IMR-90 (cell line): ENCODE measurements around the gene HINT2. TPM values are rescaled to one million over a fixed set of nuclear protein-coding genes. Genes with fewer than 3 reads are reported as not detected.

Experiments
- ATAC-seq: fragments of 200-7000 bp; cut with Tn5 transposase; 2 replicates; pipeline ENCODE4 v1.9.1; 2020; ENCODE audit warnings: low read depth, mild to moderate bottlenecking, moderate library complexity
- BruUV-seq: library from RNA; stranded (reverse); fragments of 400-500 nt; replicated peaks from 2 replicates; lab custom pipeline; 2021; lab: Mats Ljungman, UMichigan
- CTCF ChIA-PET: fragments of 300-600 bp; formaldehyde crosslinking; extraction: SDS; loops from one replicate; lab custom pipeline; 2021; ENCODE audit warnings: antibody characterized with exemption; lab: Yijun Ruan, JAX
- POLR2A ChIA-PET: fragments of 300-600 bp; sonication (Branson Sonifier 250); formaldehyde crosslinking; loops from one replicate; lab custom pipeline; 2022; ENCODE audit warnings: antibody characterized with exemption; ENCODE audit not compliant: unreplicated experiment; lab: Charles Lee
- DNase-seq: peaks from one replicate; pipeline ENCODE4 v3.0.0; 2013
- H2AFZ ChIP-seq: replicated peaks from 2 replicates; pipeline ENCODE3; 2013; ENCODE audit warnings: low read length, mild to moderate bottlenecking; ENCODE audit not compliant: poor library complexity
- H2AK5ac ChIP-seq: 2 replicates; pipeline ENCODE4 v1.6.1; 2013; ENCODE audit warnings: low read depth, low read length, inconsistent platforms
- H2AK9ac ChIP-seq: replicated peaks from 2 replicates; pipeline ENCODE3; 2013; ENCODE audit warnings: mild to moderate bottlenecking, low read depth, low read length, moderate library complexity; ENCODE audit not compliant: poor library complexity
- H2BK120ac ChIP-seq: 2 replicates; pipeline ENCODE4 v1.6.1; 2013; ENCODE audit warnings: low read depth, low read length, inconsistent platforms
- H2BK15ac ChIP-seq: 3 replicates; pipeline ENCODE4 v1.6.1; 2013; ENCODE audit warnings: low read depth, low read length, inconsistent platforms
- H2BK20ac ChIP-seq: 2 replicates; pipeline ENCODE4 v1.6.1; 2013; ENCODE audit warnings: low read depth, mild to moderate bottlenecking, inconsistent platforms, low read length, moderate library complexity
- H2BK5ac ChIP-seq: 2 replicates; pipeline ENCODE4 v1.6.1; 2013; ENCODE audit warnings: mild to moderate bottlenecking, low read depth, low read length, inconsistent platforms; ENCODE audit not compliant: poor library complexity, severe bottlenecking
- H3K14ac ChIP-seq: replicated peaks from 2 replicates; pipeline ENCODE4 v1.6.1; 2013; ENCODE audit warnings: low read depth, low read length, inconsistent platforms
- H3K18ac ChIP-seq: 2 replicates; pipeline ENCODE4 v1.6.1; 2013; ENCODE audit warnings: low read depth, low read length, control low read depth
- H3K23ac ChIP-seq: 2 replicates; pipeline ENCODE4 v1.6.1; 2013; ENCODE audit warnings: low read depth, low read length, inconsistent platforms
- H3K27ac ChIP-seq: 2 replicates; pipeline ENCODE4 v1.5.1; 2013; ENCODE audit warnings: mild to moderate bottlenecking, control low read depth, low read length; ENCODE audit not compliant: insufficient read depth
- H3K27me3 ChIP-seq: 2 replicates; pipeline ENCODE4 v1.6.1; 2013; ENCODE audit warnings: low read length; ENCODE audit not compliant: control insufficient read depth, insufficient read depth
- H3K36me3 ChIP-seq: 2 replicates; pipeline ENCODE4 v1.6.1; 2013; ENCODE audit warnings: low read length, mixed read lengths; ENCODE audit not compliant: control insufficient read depth, insufficient read depth
- H3K4ac ChIP-seq: 2 replicates; pipeline ENCODE4 v1.6.1; 2013; ENCODE audit warnings: low read depth, low read length, inconsistent platforms
- H3K4me1 ChIP-seq: 2 replicates; pipeline ENCODE4 v1.6.1; 2013; ENCODE audit warnings: low read length, mixed read lengths; ENCODE audit not compliant: control insufficient read depth, insufficient read depth
- H3K4me2 ChIP-seq: 2 replicates; pipeline ENCODE4 v1.6.1; 2013; ENCODE audit warnings: low read depth, mild to moderate bottlenecking, control low read depth, low read length, moderate library complexity
- H3K4me3 ChIP-seq: 2 replicates; pipeline ENCODE4 v1.5.1; 2013; ENCODE audit warnings: low read depth, mild to moderate bottlenecking, control low read depth, low read length, moderate library complexity; ENCODE audit not compliant: insufficient read depth
- H3K56ac ChIP-seq: 2 replicates; pipeline ENCODE4 v1.6.1; 2013; ENCODE audit warnings: low read length, inconsistent platforms; ENCODE audit not compliant: insufficient read depth; ENCODE audit errors: extremely low read depth
- H3K79me1 ChIP-seq, 2 experiments: 2 replicates each; pipeline ENCODE4 v1.6.1; 2013; ENCODE audit warnings: low read length in 2 of 2, inconsistent platforms in 1 of 2, low read depth in 1 of 2
- H3K9ac ChIP-seq: 2 replicates; pipeline ENCODE4 v1.6.1; 2013; ENCODE audit warnings: low read depth, low read length, control low read depth
- H3K9me1 ChIP-seq: 2 replicates; pipeline ENCODE4 v1.6.1; 2013; ENCODE audit warnings: low read length, inconsistent platforms; ENCODE audit not compliant: insufficient read depth
- H3K9me3 ChIP-seq: 2 replicates; pipeline ENCODE4 v1.6.1; 2013; ENCODE audit warnings: low read length; ENCODE audit not compliant: control insufficient read depth, insufficient read depth
- H4K20me1 ChIP-seq: 2 replicates; pipeline ENCODE4 v1.6.1; 2013; ENCODE audit warnings: low read length, inconsistent platforms; ENCODE audit not compliant: insufficient read depth
- H4K5ac ChIP-seq: 2 replicates; pipeline ENCODE4 v1.6.1; 2013; ENCODE audit warnings: mild to moderate bottlenecking, low read depth, low read length, control low read depth
- H4K8ac ChIP-seq, 2 experiments: 2 replicates each; pipeline ENCODE4 v1.6.1; 2013; ENCODE audit warnings: low read depth in 2 of 2, low read length in 2 of 2, control low read depth in 1 of 2, inconsistent platforms in 1 of 2
- H4K91ac ChIP-seq: 2 replicates; pipeline ENCODE4 v1.6.1; 2013; ENCODE audit warnings: low read depth, low read length, inconsistent platforms; ENCODE audit not compliant: insufficient read depth
- CEBPB ChIP-seq: IDR thresholded peaks from 2 replicates; pipeline ENCODE4 v1.6.1; 2012; ENCODE audit warnings: low read depth, low read length, improper control_type of control experiment
- CTCF ChIP-seq: conservative IDR thresholded peaks from 2 replicates; pipeline ENCODE4 v1.5.1; 2012; ENCODE audit warnings: mild to moderate bottlenecking, low read depth, low read length, improper control_type of control experiment
- FOS ChIP-seq: fragments of 150-350 bp; IDR thresholded peaks from 2 replicates; pipeline ENCODE4 v1.6.1; 2016; ENCODE audit warnings: low read depth, low read length
- MAFK ChIP-seq: IDR thresholded peaks from 2 replicates; pipeline ENCODE4 v1.6.1; 2012; ENCODE audit warnings: low read depth, low read length, improper control_type of control experiment
- NFE2L2 ChIP-seq: fragments of 150-350 bp; IDR thresholded peaks from 2 replicates; pipeline ENCODE4 v1.6.1; 2016; ENCODE audit warnings: low read depth, mild to moderate bottlenecking, low read length
- SMC3 ChIP-seq: fragments of 150-350 bp; IDR thresholded peaks from 2 replicates; pipeline ENCODE4 v1.6.1; 2016; ENCODE audit warnings: low read depth, mild to moderate bottlenecking, antibody characterized with exemption, low read length, moderate library complexity
- WGBS, 2 experiments: methylation state at CpG; one replicate each; pipeline versions ENCODE4 v1.1.5 to v1.1.7; 2013; ENCODE audit warnings: missing lambda C conversion rate in 2 of 2; ENCODE audit not compliant: insufficient read length in 1 of 2; ENCODE audit errors: extremely low coverage in 2 of 2; 5-methylcytosine and 5-hydroxymethylcytosine counted together
- dilution Hi-C: fragments of 300-500 bp; cut with HindIII; formaldehyde crosslinking; loops from one replicate; pipeline ENCODE4 v1.14.3; 2018; ENCODE audit warnings: low sequenced_read_pairs; ENCODE audit not compliant: unreplicated experiment
- in situ Hi-C: fragments of 300-500 bp; cut with MboI; formaldehyde crosslinking; loops from 3 replicates; pipeline ENCODE4 v1.14.3; 2019; ENCODE audit warnings: low sequenced_read_pairs, inconsistent platforms, mixed read lengths
- intact Hi-C: fragments of 100-400 bp; cut with micrococcal nuclease; formaldehyde crosslinking; loops from 2 replicates; pipeline ENCODE4 v1.10.0; 2022
- polyA plus RNA-seq, 3 experiments: library from polyadenylated mRNA; depleted of rRNA; stranded (reverse); fragments of >200 nt; gene quantifications; 2 replicates each; pipeline ENCODE4 v1.2.3, GENCODE V29; 2012; ENCODE audit warnings: low replicate concordance in 1 of 3
- total RNA-seq: library from RNA; depleted of rRNA; stranded (reverse); fragments of >200 nt; gene quantifications from 2 replicates; pipeline ENCODE4 v1.2.3, GENCODE V29; 2012

HINT2 gene
- total and polyA plus RNA-seq, 2 of the 4 experiments (the other 2 are of a cell fraction) = 7.5 to 20.6 TPM

- CTCF ChIA-PET = interaction anchor here (1.0 to 2.1 kb wide), 3 partner anchors 12 to 68 kb away, joined by 3 to 10 read pairs (median 5); no protein-coding TSS in a partner anchor
- BruUV-seq = no TSS peak
- H3K4me1 ChIP-seq = no peaks in the 10 kb centered on the region; the same call in 1 of the 2 replicates
Observed at GRCh38 chr9:35814106-35814840, 569 bp downstream of the HINT2 start.

More at GRCh38 chr9:35814106-35814840, 569 bp downstream of the HINT2 start:
- H2AK5ac ChIP-seq = peak overlapping the region; percentile 54
- 0 out of 2 replicates have a peak overlapping the region, but pooled peaks have one; percentile 34 for H3K14ac ChIP-seq
- H4K8ac ChIP-seq = peak overlapping the region; percentile 33 to 89
- peaks cover 5% of the 10 kb centered on the region for H4K20me1 ChIP-seq
- intact Hi-C loops = loop anchor here (10.0 kb wide), 1 partner anchor 159 kb away; the partner anchor contains the start of genes CCDC107, RMRP and SIT1
- dilution Hi-C loops = no loop called here
- peaks cover 6% of the 10 kb centered on the region; the same call in 1 of the 2 replicates for H3K9me1 ChIP-seq
- peak; percentile 41 for DNase-seq
- H3K23ac ChIP-seq = peak overlapping the region; percentile 83
- H3K36me3 ChIP-seq = peaks cover 2% of the 10 kb centered on the region; the same call in 1 of the 2 replicates
- H4K5ac ChIP-seq = peak overlapping the region; percentile 0
- in situ Hi-C loops = no loop called here
- H2AK9ac ChIP-seq = peak overlapping the region; percentile 85
- peaks cover 6% of the 10 kb centered on the region; the same call in 1 of the 2 replicates for H3K27me3 ChIP-seq
- 0% methylated on average over 22 of the region's 29 CpGs; no CpG with 5 or more reads in 1 of the 2 experiments for WGBS, 2 experiments
- no peaks in the 10 kb centered on the region for H3K9me3 ChIP-seq
- peak overlapping the region; percentile 83 for H3K27ac ChIP-seq
- no peak overlapping the region for H2BK20ac ChIP-seq
- H2BK120ac ChIP-seq = peak overlapping the region; percentile 16; the same call in 1 of the 2 replicates
- no peak overlapping the region for H2BK15ac ChIP-seq
- peak overlapping the region; percentile 82 for H3K4me2 ChIP-seq
- peak overlapping the region; percentile 76 for H3K4me3 ChIP-seq
- H3K4ac ChIP-seq = peak overlapping the region; percentile 83
- peak overlapping the region; percentile 77 for H3K9ac ChIP-seq
- peak overlapping the region; percentile 94 for H2AFZ ChIP-seq
- H4K91ac ChIP-seq = peak overlapping the region; percentile 51
- peak; percentile 34; the same call in 1 of the 2 replicates for TF ChIP-seq CTCF
- TF ChIP-seq CEBPB = peak; percentile 57; the same call in 1 of the 2 replicates
- peak; percentile 27; the same call in 1 of the 2 replicates for TF ChIP-seq SMC3
- no peak for TF ChIP-seq FOS
- TF ChIP-seq MAFK = no peak
- no peak for TF ChIP-seq NFE2L2
- H2BK5ac ChIP-seq = peak overlapping the region; percentile 70
- ATAC-seq = peak; percentile 34
- peaks cover 10 to 21% of the 10 kb centered on the region in 2 experiments; a peak in 3 of 4 replicates for H3K79me1 ChIP-seq
- POLR2A ChIA-PET = no interaction called here
- H3K56ac ChIP-seq = peak overlapping the region; percentile 69; the same call in 1 of the 2 replicates
- H3K18ac ChIP-seq = no peak overlapping the region
